HG02943 (cell line): ENCODE results near the gene PC.

ENCODE experiments used
- ATAC-seq: cut with Tn5 transposase; IDR thresholded peaks from one replicate; pipeline ENCODE4 v1.9.1; 2021; ENCODE audit warnings: mild to moderate bottlenecking, low read depth, moderate library complexity; ENCODE audit not compliant: unreplicated experiment

PC gene

GRCh38 chr11:66869567-66869870, 88.7 kb downstream of the PC start:
- no peak for ATAC-seq

GRCh38 chr11:66868726-66869566, 89.2 kb downstream of the PC start:
- no peak for ATAC-seq

GRCh38 chr11:66868082-66868725, 90.0 kb downstream of the PC start:
- ATAC-seq: no peak

- no peak for ATAC-seq
Observed at GRCh38 chr11:66867425-66868040, 90.7 kb downstream of the PC start.

- ATAC-seq: no peak
Observed at GRCh38 chr11:66866511-66866986, 91.6 kb downstream of the PC start.

- ATAC-seq: no peak
Observed at GRCh38 chr11:66866007-66866406, 92.2 kb downstream of the PC start.

GRCh38 chr11:66864924-66865697, 93.1 kb downstream of the PC start:
- ATAC-seq: no peak

GRCh38 chr11:66864172-66864901, 93.8 kb downstream of the PC start:
- no peak for ATAC-seq

- no peak for ATAC-seq
Observed at GRCh38 chr11:66863428-66864125, 94.6 kb downstream of the PC start.

- ATAC-seq: no peak
Observed at GRCh38 chr11:66862559-66863037, 95.6 kb downstream of the PC start.

- no peak for ATAC-seq
Observed at GRCh38 chr11:66861774-66862558, 96.2 kb downstream of the PC start.

GRCh38 chr11:66861038-66861773, 97.0 kb downstream of the PC start:
- no peak for ATAC-seq

GRCh38 chr11:66860449-66860831, 97.7 kb downstream of the PC start:
- no peak for ATAC-seq

GRCh38 chr11:66859686-66860448, 98.3 kb downstream of the PC start:
- ATAC-seq: no peak

- no peak for ATAC-seq
Observed at GRCh38 chr11:66858939-66859685, 99.1 kb downstream of the PC start.

- no peak for ATAC-seq
Observed at GRCh38 chr11:66858186-66858938, 99.8 kb downstream of the PC start.
